Hematopoietic multipotent progenitor cell (in vitro differentiated cells): ENCODE results near the gene LARP4B. TPM values are rescaled to one million over a fixed set of nuclear protein-coding genes. Genes with fewer than 3 reads are reported as not detected.
"Not testable (repeated sequence)": the region's sequence is repeated elsewhere in the genome, so short reads cannot be mapped to it uniquely, and the experiment has no call there.

Source experiments
- DNase-seq, 3 donors: peaks; one replicate each; pipeline ENCODE4 v3.0.0-alpha.2; 2011 to 2015; ENCODE audit warnings: low read depth in 2 of 3, low spot score in 2 of 3
- total RNA-seq: library from RNA; depleted of rRNA; stranded (reverse); fragments of >200 nt; gene quantifications from one replicate; pipeline ENCODE4 v1.2.3, GENCODE V29; 2012

LARP4B gene
- total RNA-seq, 1 donor, result 49.8 TPM

GRCh38 chr10:958856-959255 lies 27.4 kb upstream of the LARP4B start:
- no peak for DNase-seq

GRCh38 chr10:958106-958505 lies 26.6 kb upstream of the LARP4B start:
- DNase-seq, result no peak

DNA sequence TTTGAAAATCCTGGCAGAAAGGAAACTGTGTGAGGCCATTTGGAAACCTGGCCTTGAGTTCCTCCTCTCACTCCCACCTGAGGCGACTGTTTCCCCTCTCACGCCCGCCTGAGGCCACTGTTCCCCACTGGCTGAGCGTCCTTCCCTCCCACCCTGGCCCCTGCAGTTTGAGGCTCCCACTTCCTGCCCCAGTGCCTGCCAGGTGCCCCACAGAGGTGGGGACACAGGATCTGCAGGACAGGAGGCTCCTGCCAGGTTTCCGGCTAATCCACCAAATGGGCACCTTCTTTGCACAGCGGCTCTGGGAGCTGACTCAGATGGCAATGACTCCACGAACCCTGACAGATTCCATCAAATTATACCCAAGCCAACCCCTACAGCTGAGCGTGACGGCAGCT lies 24.3 kb upstream of the LARP4B start:
- DNase-seq, result no peak

GRCh38 chr10:955127-955819 lies 23.8 kb upstream of the LARP4B start:
- no peak for DNase-seq

DNA sequence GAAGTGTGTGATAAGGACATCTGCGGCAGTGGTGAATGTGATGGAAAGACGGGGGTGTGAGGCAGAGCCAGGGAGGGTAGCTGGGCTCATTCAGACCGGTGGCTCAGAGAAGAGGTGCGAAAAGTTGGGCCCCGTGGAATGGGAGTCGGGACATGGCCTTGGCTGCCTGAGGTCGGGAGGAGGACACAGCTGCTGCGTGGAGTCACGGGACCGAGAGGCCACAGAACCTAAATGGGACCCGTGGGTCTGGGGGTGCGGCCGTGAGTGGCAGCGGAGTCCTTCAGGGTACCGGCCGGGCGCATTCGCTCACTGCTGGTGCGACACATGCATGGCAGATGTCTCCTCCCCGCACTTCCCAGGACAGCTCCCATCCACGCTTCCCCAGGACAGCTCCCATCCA lies 22.9 kb upstream of the LARP4B start:
- no peak for DNase-seq

GRCh38 chr10:953836-954235 lies 22.3 kb upstream of the LARP4B start:
- no peak for DNase-seq

DNA sequence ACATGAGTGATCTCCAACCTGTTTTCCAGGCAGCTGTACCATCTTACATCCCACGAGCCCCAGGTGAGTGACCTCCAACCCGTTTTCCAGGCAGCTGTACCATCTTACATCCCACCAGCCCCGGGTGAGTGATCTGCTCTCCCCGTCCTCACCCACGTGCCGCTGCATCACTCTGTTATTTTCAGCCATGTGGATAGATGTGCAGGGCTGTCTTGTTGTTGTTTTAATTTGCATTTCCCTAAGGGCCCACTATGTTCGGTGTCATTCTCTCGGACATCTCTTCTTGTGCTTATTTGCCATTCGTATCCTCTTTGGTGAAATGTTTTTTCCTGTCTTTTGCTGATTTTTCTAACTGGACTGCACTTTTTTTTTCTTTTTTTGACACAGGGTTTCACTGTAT lies 17.9 kb upstream of the LARP4B start:
- DNase-seq, result no peak

- DNase-seq, result no peak
These were observed 16.8 kb upstream of the LARP4B start for GRCh38 chr10:948347-948746.

GRCh38 chr10:947881-948280 lies 16.4 kb upstream of the LARP4B start:
- DNase-seq, result no peak

GRCh38 chr10:947051-947450 lies 15.5 kb upstream of the LARP4B start:
- no peak for DNase-seq

DNA sequence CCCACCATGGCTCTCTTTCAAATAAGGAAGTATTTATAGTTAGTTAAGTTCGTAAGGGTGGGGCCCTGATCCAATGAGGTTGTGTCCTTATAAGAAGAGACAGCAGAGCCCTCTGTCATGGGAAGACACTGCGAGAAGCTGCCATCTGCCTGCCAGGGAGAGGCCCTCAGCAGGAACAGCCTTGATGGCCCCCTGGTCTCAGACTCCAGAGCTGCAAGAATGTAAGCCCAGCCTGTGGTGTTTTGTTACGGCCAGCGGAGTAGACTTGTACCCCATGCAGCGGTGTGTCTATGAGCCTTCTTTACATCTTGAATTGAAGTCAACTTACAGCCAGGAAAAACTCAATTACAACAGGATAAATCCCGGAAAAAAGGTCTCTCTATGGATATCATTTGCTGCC lies 14.3 kb upstream of the LARP4B start:
- DNase-seq, result no peak

GRCh38 chr10:944034-944831 lies 12.7 kb upstream of the LARP4B start:
- peak in 2 of 3 donors; percentile 80 to 86 for DNase-seq

GRCh38 chr10:943334-944033 lies 12.0 kb upstream of the LARP4B start:
- no peak for DNase-seq

DNA sequence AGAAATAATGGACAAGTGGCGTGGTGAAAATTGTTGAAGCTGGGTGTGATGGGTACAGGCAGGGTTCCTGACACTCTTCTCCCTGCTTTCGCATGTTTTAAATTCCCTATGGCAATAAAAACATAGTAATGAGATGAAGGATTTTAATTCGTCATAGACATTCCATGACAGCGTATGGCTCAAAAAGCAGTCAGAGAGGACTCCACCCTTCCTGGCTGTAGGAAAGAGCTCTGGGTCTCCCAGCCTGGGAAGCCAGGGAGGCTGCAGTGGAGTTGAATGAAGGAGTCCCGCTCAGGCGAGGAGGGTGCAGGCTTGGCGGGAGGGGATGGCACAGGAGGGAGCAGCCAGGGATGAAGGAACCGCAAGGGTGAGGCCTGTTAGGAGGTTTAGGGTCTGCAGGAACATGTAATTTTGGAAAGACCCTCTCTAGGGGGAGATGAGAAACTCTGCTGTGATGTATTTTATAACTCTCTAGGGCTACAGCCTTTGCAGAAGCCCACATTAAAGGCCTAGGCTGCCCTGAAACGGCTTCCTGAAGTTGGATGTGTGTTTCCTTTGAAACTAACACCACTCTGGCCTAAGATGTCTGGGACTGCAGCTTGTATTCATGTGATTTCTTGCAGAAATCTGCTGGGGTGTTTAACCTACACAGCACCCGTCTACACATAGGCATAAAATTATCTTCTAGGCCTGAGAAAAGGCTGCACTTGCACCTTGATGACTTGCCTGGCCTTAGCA lies 7.6 kb upstream of the LARP4B start:
- no peak for DNase-seq

GRCh38 chr10:934746-935406 lies 3.4 kb upstream of the LARP4B start:
- no peak for DNase-seq

- not testable (repeated sequence) for DNase-seq
These were observed 2.7 kb upstream of the LARP4B start for GRCh38 chr10:934165-934564.

GRCh38 chr10:932589-932988 lies 1.1 kb upstream of the LARP4B start:
- DNase-seq, result no peak

- DNase-seq, result peak in 2 of 3 donors; percentile 21 to 25
These were observed 730 bp downstream of the LARP4B start for GRCh38 chr10:930625-931325.

GRCh38 chr10:929960-930624 lies 1.4 kb downstream of the LARP4B start:
- DNase-seq, result peak in 2 of 3 donors; percentile 62 to 76
